ACC112 (cell line): Measurements from ENCODE around the gene TBCC.
"Not testable (repeated sequence)": the region's sequence is repeated elsewhere in the genome, so short reads cannot be mapped to it uniquely, and the experiment has no call there.

Experiments
- H2AFZ ChIP-seq: fragments of 200-600 bp; sonication (generic); one replicate; pipeline ENCODE4 v1.6.0; 2017; ENCODE audit warnings: antibody characterized with exemption, low read length; ENCODE audit not compliant: unreplicated experiment
- H3K27ac ChIP-seq: fragments of 200-600 bp; sonication (generic); 2 replicates; pipeline ENCODE4 v1.5.1; 2014; ENCODE audit warnings: low read depth, mild to moderate bottlenecking, antibody characterized with exemption, low read length, moderate library complexity
- H3K27me3 ChIP-seq: fragments of 200-600 bp; sonication (generic); 2 replicates; pipeline ENCODE4 v1.6.1; 2014; ENCODE audit warnings: mild to moderate bottlenecking, antibody characterized with exemption, low read length, moderate library complexity, mixed read lengths; ENCODE audit not compliant: insufficient read depth
- H3K36me3 ChIP-seq: fragments of 200-600 bp; sonication (generic); 2 replicates; pipeline ENCODE4 v1.6.1; 2016; ENCODE audit warnings: mild to moderate bottlenecking, antibody characterized with exemption, low read length, moderate library complexity, mixed read lengths; ENCODE audit not compliant: insufficient read depth
- H3K4me1 ChIP-seq: fragments of 200-600 bp; sonication (generic); one replicate; pipeline ENCODE4 v1.6.1; 2016; ENCODE audit warnings: low read length, mixed read lengths; ENCODE audit not compliant: insufficient read depth, unreplicated experiment, control insufficient read depth
- H3K4me3 ChIP-seq: fragments of 200-600 bp; sonication (generic); 2 replicates; pipeline ENCODE4 v1.5.1; 2014; ENCODE audit warnings: mild to moderate bottlenecking, low read depth, low read length
- H3K79me2 ChIP-seq: fragments of 200-600 bp; sonication (generic); one replicate; pipeline ENCODE4 v1.6.0; 2016; ENCODE audit warnings: low read length; ENCODE audit not compliant: control insufficient read depth, unreplicated experiment, insufficient read depth

The TBCC gene

DNA sequence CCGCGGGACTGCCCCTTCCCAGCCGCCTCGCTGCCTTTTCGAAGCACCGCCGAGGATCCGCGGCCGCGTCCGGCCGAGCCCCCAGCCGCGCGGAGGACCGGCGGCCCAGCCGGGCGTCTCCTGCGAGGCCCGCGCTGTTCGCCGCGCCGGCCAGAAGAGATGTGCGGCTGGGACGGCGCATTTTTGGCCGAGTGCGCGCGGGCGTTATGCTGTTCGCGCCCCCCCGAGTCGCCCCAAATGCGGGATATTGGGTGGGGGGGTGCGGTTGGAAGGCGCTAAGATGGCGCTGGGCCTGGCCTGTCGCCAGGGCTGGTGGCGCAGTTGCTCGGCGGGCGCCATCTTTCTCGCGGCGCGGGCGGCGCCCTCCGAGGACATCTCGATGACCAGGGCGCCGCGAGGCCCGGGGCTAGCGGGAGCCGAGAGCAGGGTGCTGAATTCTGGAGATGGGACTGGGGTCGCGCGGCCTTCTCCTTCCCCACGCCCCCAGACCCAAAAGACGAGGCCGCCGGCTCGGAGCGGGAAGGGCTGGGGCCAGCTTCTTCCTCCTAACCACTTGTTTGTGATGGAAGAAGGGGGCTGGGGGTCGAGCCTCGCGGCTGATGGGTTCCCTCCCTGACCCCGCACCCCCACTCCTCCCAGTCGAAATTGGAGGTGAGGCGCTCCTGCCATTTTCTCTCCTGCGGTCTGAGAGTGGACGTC, 37.4 kb upstream of the TBCC start:
- H3K27me3 ChIP-seq = no peaks in the 10 kb centered on the region
- peak overlapping the region; percentile 90 for H3K27ac ChIP-seq
- H3K4me3 ChIP-seq = peak overlapping the region; percentile 99
- peaks cover 37% of the 10 kb centered on the region for H3K79me2 ChIP-seq
- peaks cover 16% of the 10 kb centered on the region for H3K4me1 ChIP-seq
- peak overlapping the region; percentile 90 for H2AFZ ChIP-seq
- no peaks in the 10 kb centered on the region for H3K36me3 ChIP-seq

DNA sequence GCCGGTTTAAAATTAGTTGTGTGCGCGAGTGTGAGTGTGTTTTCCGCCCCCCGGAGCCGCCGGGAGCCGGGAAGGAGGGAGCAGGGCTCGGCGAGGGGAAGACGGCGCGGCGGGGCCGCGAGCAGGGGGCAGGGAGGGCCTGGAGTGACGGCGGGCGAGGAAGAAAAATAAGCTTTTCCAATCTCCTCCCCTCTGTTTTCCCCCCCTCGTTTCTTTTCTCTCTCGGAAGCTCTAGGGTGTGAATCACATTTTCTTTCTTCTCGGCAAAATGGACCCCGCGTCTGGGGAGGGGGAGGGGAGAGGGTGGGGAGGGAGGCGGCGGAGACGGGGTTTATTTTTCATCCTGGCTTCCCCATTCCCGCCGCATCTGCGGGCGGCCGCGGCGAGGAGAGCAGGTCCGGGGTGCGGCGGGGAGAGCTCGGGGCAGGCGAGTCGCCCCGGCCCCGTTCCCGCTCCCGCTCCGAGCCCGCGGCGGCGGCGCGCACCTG, 36.8 kb upstream of the TBCC start:
- Histone ChIP-seq H2AFZ (peak overlapping the region; percentile 90), H3K4me3 (peak overlapping the region; percentile 99), H3K27me3 (no peaks in the 10 kb centered on the region), H3K79me2 (peaks cover 36% of the 10 kb centered on the region), H3K36me3 (no peaks in the 10 kb centered on the region), H3K27ac (peak overlapping the region; percentile 90), H3K4me1 (peaks cover 22% of the 10 kb centered on the region)

DNA sequence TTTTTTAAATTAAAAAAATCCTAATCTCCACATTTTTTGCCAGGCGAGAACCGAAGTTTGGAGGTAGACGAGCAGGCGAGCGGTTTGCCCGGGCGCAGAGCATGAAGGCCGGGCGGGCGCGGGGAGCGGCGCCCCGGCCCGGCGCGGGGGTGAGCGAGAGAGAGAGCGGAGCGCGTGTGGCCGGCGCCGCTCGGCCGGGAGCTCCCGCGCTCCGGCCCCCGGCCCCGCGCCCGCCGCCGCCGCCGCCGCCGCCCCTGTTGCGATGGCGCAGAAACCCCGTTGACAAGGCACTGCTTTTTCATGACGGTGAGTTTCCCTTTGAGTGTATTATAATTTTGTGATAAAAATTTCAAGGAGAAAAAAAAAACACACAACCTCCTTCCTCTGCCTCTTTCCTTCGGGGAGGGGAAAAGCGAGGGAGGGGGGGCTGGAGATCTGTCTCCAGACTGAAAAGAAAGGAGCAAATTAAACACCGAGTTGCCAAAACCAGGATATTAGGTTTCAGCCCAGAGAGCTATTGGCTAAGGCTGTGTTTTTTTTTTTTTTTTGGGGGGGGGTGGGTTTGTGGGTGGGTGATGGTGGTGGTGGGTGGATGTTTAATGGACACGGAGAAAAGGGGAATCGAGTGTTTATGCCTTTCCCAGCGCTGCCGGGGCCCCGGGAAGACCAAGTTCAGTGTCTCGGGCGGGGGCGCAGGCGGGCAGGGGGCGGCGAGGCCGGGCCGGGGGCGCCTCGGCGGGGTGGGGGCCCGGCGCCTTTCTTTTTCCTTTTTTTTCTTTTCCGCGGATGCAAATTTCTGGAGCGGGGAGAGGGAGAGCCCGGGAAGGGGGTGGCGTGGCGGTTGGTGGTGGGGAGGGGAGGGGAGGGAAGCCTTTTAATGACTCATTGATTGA, 36.1 kb upstream of the TBCC start, which contains the start of gene BICRAL:
BICRAL (plus strand) TSS at position 257 of the 893 bp plus-strand sequence. CDS start 39,971 bp downstream, outside the sequence.
- Histone ChIP-seq H3K27ac (peak within 1 kb of the TSS; percentile 90), H3K79me2 (peaks cover 36% of the 10 kb centered on the region), H3K4me1 (peaks cover 26% of the 10 kb centered on the region), H3K36me3 (no peaks in the 10 kb centered on the region), H3K4me3 (peak within 1 kb of the TSS; percentile 99), H3K27me3 (no peaks in the 10 kb centered on the region), H2AFZ (peak within 1 kb of the TSS; percentile 19)

DNA sequence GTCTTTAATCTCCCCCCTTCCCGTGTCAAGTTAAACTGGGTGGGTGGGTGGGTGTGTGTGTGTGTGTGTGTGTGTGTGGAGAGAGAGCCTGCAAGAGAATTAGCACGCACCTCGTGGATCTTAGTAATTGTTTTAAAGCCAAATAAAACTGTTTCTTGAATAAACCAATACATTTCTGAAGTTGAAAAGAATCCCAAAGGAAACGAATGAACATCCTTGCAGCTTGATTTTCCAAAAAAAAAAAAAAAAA, 35.6 kb upstream of the TBCC start:
- Histone ChIP-seq H3K27ac (peak overlapping the region; percentile 90), H3K27me3 (no peaks in the 10 kb centered on the region), H2AFZ (no peak overlapping the region), H3K79me2 (peaks cover 32% of the 10 kb centered on the region), H3K4me1 (peaks cover 26% of the 10 kb centered on the region), H3K4me3 (peak overlapping the region; percentile 99), H3K36me3 (no peaks in the 10 kb centered on the region)

DNA sequence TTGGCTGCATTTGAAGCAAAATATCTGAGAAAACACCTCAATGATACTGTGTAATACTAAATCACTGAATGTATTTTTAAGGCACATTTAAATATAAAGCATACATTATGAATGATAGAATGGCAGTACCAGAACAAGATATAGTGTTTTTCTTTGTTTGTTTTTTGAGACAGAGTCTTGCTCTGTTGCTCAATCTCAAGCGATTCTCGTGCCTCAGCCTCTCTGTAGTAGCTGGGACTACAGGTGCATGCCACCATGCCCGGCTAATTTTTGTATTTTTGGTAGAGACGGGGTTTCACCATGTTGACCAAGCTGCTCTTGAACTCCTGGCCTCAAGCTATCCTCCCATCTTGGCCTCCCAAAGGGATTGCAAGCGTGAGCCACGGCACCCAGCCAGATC, 33.6 kb upstream of the TBCC start:
- Histone ChIP-seq H3K4me1 (peaks cover 21% of the 10 kb centered on the region), H3K27ac (no peak overlapping the region), H3K36me3 (no peaks in the 10 kb centered on the region), H3K4me3 (no peak overlapping the region), H2AFZ (no peak overlapping the region), H3K79me2 (peaks cover 14% of the 10 kb centered on the region), H3K27me3 (no peaks in the 10 kb centered on the region)

DNA sequence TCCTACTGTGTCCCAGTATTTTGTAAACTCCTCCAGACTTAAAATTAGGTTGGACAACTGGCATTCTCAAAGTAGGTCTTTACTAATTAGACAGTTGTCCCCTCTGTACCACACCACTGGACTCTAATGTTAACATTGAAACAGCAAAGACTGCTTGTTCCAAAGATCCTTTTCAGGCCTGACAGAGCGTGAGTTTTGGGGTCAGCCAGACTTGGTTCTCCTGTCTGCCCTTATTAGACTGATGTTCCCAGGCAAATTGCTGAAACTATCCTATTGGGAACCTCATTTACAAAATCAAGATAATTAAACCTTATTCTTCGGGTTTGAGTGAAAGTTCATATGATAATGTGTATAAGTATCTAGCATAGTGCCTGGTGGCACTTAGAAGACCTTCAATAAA, 32.2 kb upstream of the TBCC start:
- Histone ChIP-seq H3K4me1 (peaks cover 21% of the 10 kb centered on the region), H3K79me2 (peaks cover 2% of the 10 kb centered on the region), H3K36me3 (no peaks in the 10 kb centered on the region), H2AFZ (peak overlapping the region; percentile 43), H3K4me3 (no peak overlapping the region), H3K27me3 (no peaks in the 10 kb centered on the region), H3K27ac (0 out of 2 replicates have a peak overlapping the region, but pooled peaks have one; percentile 11)

DNA sequence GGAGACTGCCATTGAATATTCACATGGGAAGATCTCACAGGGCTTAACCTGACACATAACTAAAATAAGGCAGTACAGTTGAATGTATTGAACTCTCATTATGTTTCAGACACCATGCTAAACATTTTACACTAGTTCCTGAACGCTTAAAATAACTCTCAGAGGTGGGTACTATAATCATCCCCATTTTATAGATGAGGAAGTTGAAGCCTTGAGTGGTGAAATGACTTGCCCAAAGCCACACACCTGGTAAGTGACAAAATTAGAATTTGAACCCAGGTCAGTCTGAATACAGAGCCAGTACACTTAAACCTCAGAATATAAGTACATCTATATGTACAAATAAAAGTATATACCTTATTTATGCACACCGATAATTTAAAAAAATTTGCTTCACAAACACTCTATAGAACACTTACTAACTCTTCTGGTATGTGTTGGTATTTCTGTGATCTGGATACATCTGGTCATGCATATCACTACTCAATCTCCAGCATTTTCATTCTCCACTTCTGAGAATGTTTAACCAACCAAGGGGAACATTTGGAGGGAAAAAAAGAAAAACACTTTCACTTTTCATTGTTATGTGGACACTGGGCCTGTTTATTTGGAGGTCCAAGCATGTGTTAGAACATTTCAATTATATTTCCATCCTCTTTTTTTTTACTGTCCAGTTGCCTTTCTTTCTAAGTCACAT, 31.4 kb upstream of the TBCC start:
- Histone ChIP-seq H3K27me3 (no peaks in the 10 kb centered on the region), H2AFZ (no peak overlapping the region), H3K27ac (peak overlapping the region; percentile 11), H3K4me1 (peaks cover 21% of the 10 kb centered on the region), H3K4me3 (no peak overlapping the region; the same call in 1 of the 2 replicates), H3K36me3 (no peaks in the 10 kb centered on the region), H3K79me2 (peaks cover 2% of the 10 kb centered on the region)

DNA sequence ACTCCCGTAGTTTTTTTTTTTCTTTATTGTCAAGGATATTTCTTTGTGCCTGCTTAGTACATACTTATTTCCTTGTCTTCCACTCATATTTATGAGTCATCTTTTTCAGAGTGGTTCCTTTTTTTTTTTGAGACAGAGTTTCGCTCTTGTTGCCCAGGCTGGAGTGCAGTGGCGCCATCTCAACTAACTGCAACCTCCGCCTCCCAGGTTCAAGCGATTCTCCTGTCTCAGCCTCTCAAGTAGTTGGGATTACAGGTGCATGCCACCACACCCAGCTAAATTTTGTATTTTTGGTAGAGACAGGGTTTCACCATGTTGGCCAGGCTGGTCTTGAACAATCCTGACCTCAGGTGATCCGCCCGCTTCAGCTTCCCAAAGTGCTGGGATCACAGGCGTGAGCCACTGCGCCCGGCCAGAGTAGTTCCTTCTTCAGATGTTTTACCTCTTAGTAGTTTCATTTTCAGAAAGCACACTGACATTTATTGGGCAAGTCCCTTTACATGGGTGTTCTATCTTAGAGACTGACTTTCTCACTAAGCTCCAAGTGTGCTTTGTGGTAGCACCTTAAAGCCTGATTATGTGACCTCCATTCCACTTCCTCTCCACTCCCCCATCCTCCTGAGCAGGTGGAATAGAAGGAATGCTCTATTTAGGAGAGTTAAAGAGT, 29.1 kb upstream of the TBCC start:
- H3K27me3 ChIP-seq, H3K36me3 ChIP-seq, H3K4me3 ChIP-seq, H3K27ac ChIP-seq, H2AFZ ChIP-seq, H3K79me2 ChIP-seq: not testable (repeated sequence)
- peaks cover 21% of the 10 kb centered on the region for H3K4me1 ChIP-seq

DNA sequence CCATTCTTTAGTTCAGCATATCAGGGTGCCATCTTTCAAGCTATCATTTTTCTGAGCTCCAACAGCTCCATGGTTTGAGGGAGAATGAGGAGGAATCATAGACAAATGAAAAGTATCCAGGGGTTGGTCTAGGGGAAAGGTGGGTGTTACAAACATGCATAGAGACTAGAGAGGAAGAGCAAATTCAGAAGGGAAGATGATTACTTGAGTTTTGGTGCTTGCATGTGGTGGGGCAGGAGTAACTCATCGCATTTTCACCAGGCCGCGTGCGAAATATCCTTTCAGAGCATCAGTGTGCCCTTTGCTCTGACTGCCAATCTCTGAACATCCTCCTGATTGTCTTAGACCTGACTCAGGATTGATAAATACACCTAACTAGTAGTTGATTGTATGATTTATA, 28.3 kb upstream of the TBCC start:
- Histone ChIP-seq H3K4me1 (peaks cover 18% of the 10 kb centered on the region), H2AFZ (no peak overlapping the region)

DNA sequence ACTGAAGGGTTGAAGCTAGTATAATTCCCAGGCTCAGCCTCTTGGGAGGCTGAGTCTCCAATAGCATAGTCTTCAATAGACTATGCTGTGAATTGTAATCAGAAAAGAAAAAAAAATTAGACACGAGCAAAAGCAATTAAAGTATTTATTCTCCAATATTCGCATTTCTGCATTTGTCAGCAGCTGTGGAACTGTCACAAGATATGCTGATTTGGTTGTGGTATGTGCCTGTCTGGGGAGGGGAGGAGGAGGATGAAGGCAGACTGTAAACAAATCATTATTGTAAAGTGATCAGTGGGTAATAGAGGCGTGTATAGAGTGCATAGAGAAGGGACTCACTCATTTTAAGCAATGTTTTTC, 25.8 kb upstream of the TBCC start:
- H3K36me3 ChIP-seq = no peaks in the 10 kb centered on the region
- H3K27ac ChIP-seq = no peak overlapping the region
- H3K79me2 ChIP-seq = no peaks in the 10 kb centered on the region
- H3K4me1 ChIP-seq = peaks cover 6% of the 10 kb centered on the region
- no peaks in the 10 kb centered on the region for H3K27me3 ChIP-seq
- no peak overlapping the region for H2AFZ ChIP-seq
- H3K4me3 ChIP-seq = no peak overlapping the region

More for the DNA sequence above, 28.3 kb upstream of the TBCC start:
- no peak overlapping the region for H3K4me3 ChIP-seq
- no peaks in the 10 kb centered on the region for H3K27me3 ChIP-seq
- no peaks in the 10 kb centered on the region for H3K36me3 ChIP-seq
- H3K79me2 ChIP-seq = no peaks in the 10 kb centered on the region
- H3K27ac ChIP-seq = no peak overlapping the region
